ENCODE data around the gene OR13F1.

The OR13F1 gene

DNA sequence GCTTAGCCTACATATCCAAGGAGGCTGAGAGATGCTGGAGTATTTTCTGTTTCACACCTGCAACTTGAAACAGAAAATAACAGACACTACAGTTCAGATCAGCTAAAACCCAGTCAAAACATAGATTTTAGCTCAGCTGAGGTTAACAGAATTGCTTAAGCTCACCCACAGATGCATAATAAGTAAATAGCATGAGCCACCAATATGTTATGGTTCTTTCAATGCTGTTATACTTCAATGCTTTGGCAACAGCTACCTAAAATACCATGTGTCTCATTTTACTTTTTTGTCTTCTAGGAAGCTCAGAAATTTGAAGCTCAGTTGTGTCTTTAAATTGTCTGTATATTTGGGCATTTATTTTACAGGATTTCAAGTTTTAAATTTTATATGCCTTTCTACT is 35.8 kb upstream of the OR13F1 start:
- no peaks in the 10 kb centered on the region for H3K36me3 ChIP-seq (ENCODE audit: insufficient read depth, low read length)
- no peaks in the 10 kb centered on the region for H3K9me3 ChIP-seq (ENCODE audit: insufficient read depth, low read depth, low read length)
- H3K4me3 ChIP-seq (ENCODE audit: low read length, poor library complexity, severe bottlenecking): no peak overlapping the region
- TF ChIP-seq EZH2phosphoT487 (IDR thresholded peaks at IDR 0.05; ENCODE audit: borderline replicate concordance): no peak
- TF ChIP-seq, protein P1, sequence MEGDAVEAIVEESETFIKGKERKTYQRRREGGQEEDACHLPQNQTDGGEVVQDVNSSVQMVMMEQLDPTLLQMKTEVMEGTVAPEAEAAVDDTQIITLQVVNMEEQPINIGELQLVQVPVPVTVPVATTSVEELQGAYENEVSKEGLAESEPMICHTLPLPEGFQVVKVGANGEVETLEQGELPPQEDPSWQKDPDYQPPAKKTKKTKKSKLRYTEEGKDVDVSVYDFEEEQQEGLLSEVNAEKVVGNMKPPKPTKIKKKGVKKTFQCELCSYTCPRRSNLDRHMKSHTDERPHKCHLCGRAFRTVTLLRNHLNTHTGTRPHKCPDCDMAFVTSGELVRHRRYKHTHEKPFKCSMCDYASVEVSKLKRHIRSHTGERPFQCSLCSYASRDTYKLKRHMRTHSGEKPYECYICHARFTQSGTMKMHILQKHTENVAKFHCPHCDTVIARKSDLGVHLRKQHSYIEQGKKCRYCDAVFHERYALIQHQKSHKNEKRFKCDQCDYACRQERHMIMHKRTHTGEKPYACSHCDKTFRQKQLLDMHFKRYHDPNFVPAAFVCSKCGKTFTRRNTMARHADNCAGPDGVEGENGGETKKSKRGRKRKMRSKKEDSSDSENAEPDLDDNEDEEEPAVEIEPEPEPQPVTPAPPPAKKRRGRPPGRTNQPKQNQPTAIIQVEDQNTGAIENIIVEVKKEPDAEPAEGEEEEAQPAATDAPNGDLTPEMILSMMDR (conservative IDR thresholded peaks at IDR 0.05; ENCODE audit: low read length): no peak
- H2AFZ ChIP-seq (ENCODE audit: low read length): no peak overlapping the region
- H3K27me3 ChIP-seq (ENCODE audit: insufficient read depth, low read length, poor library complexity, severe bottlenecking): no peaks in the 10 kb centered on the region
- no peak overlapping the region for H3K9ac ChIP-seq (ENCODE audit: low read depth, low read length, poor library complexity, severe bottlenecking)
- no peaks in the 10 kb centered on the region for H3K79me2 ChIP-seq (ENCODE audit: insufficient read depth, low read length)
- no peaks in the 10 kb centered on the region for H3F3A ChIP-seq (ENCODE audit: low read depth)
- no peaks in the 10 kb centered on the region for H4K20me1 ChIP-seq (ENCODE audit: insufficient read depth, low read length, poor library complexity, severe bottlenecking)
- no peaks in the 10 kb centered on the region for H3K4me1 ChIP-seq (ENCODE audit: insufficient read depth, low read length, poor library complexity, severe bottlenecking)
- no peak overlapping the region for H3K4me2 ChIP-seq (ENCODE audit: low read depth, low read length, poor library complexity, severe bottlenecking)
- H3K9me2 ChIP-seq (replicated peaks; ENCODE audit: low read depth, low read length): no peaks in the 10 kb centered on the region

DNA sequence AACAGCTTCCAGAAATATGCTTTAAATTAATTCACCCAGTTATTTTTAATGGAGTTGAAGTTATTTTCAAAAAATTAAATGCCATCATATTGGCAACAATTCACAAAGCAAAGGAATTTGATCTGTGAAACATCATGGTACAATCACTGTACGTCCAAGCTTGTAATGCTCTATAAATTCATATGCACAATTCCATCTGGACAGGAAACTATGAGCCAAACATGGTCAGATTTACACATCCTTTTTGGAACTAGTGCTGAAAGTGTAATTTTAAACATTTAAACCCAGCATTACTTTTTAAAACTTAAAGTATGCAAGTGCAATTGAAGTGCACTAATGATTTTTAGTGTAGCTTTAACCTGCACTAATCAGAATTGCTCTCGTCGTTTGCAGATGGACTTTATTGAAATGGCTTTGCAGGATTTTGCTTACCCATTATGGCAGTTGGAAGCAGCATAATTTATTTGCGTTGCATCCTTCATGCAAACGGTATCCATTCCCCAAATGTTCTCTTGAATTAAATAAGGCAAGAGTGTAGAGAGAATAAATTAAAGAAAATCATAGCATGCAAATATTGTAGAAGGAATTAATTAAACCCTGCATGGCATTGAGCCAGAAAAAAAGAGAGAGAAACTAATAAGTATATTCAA is 21.0 kb upstream of the OR13F1 start:
- no peaks in the 10 kb centered on the region for H3K36me3 ChIP-seq (ENCODE audit: insufficient read depth, low read length)
- no peaks in the 10 kb centered on the region for H3K27me3 ChIP-seq (ENCODE audit: insufficient read depth, low read length, poor library complexity, severe bottlenecking)
- no peak overlapping the region for H3K9ac ChIP-seq (ENCODE audit: low read depth, low read length, poor library complexity, severe bottlenecking)
- no peaks in the 10 kb centered on the region for H3F3A ChIP-seq (ENCODE audit: low read depth)
- H4K20me1 ChIP-seq (ENCODE audit: insufficient read depth, low read length, poor library complexity, severe bottlenecking): no peaks in the 10 kb centered on the region
- H3K4me2 ChIP-seq (ENCODE audit: low read depth, low read length, poor library complexity, severe bottlenecking): no peak overlapping the region
- no peak overlapping the region for H2AFZ ChIP-seq (ENCODE audit: low read length)
- no peak overlapping the region for H3K4me3 ChIP-seq (ENCODE audit: low read length, poor library complexity, severe bottlenecking)
- H3K79me2 ChIP-seq (ENCODE audit: insufficient read depth, low read length): no peaks in the 10 kb centered on the region
- H3K9me3 ChIP-seq (ENCODE audit: insufficient read depth, low read depth, low read length): no peaks in the 10 kb centered on the region
- TF ChIP-seq EZH2phosphoT487 (IDR thresholded peaks at IDR 0.05; ENCODE audit: borderline replicate concordance): no peak
- TF ChIP-seq, protein P1 (conservative IDR thresholded peaks at IDR 0.05; ENCODE audit: low read length): no peak
- no peaks in the 10 kb centered on the region for H3K4me1 ChIP-seq (ENCODE audit: insufficient read depth, low read length, poor library complexity, severe bottlenecking)
- no peaks in the 10 kb centered on the region for H3K9me2 ChIP-seq (replicated peaks; ENCODE audit: low read depth, low read length)

GRCh38 chr9:104485014-104485413 is 19.0 kb upstream of the OR13F1 start:
- TF ChIP-seq EZH2phosphoT487 (IDR thresholded peaks at IDR 0.05; ENCODE audit: borderline replicate concordance): no peak
- TF ChIP-seq, protein P1 (conservative IDR thresholded peaks at IDR 0.05; ENCODE audit: low read length): no peak
- H3F3A ChIP-seq (ENCODE audit: low read depth): no peaks in the 10 kb centered on the region
- H2AFZ ChIP-seq (ENCODE audit: low read length): no peak overlapping the region
- no peaks in the 10 kb centered on the region for H3K4me1 ChIP-seq (ENCODE audit: insufficient read depth, low read length, poor library complexity, severe bottlenecking)
- no peak overlapping the region for H3K4me3 ChIP-seq (ENCODE audit: low read length, poor library complexity, severe bottlenecking)
- no peak overlapping the region for H3K9ac ChIP-seq (ENCODE audit: low read depth, low read length, poor library complexity, severe bottlenecking)
- no peaks in the 10 kb centered on the region for H4K20me1 ChIP-seq (ENCODE audit: insufficient read depth, low read length, poor library complexity, severe bottlenecking)
- H3K36me3 ChIP-seq (ENCODE audit: insufficient read depth, low read length): no peaks in the 10 kb centered on the region
- H3K27me3 ChIP-seq (ENCODE audit: insufficient read depth, low read length, poor library complexity, severe bottlenecking): no peaks in the 10 kb centered on the region
- H3K79me2 ChIP-seq (ENCODE audit: insufficient read depth, low read length): no peaks in the 10 kb centered on the region
- H3K9me3 ChIP-seq (ENCODE audit: insufficient read depth, low read depth, low read length): no peaks in the 10 kb centered on the region
- no peaks in the 10 kb centered on the region for H3K9me2 ChIP-seq (replicated peaks; ENCODE audit: low read depth, low read length)
- H3K4me2 ChIP-seq (ENCODE audit: low read depth, low read length, poor library complexity, severe bottlenecking): no peak overlapping the region
